Fibroblast of the aortic adventitia (primary cell): ENCODE data around the gene IGFALS. TPM values are rescaled to one million over a fixed set of nuclear protein-coding genes. Genes with fewer than 3 reads are reported as not detected.

Experiments
- DNase-seq: peaks from one replicate; pipeline ENCODE4 v3.0.0-alpha.2; 2010; ENCODE audit warnings: low read depth
- H3K4me3 ChIP-seq: 2 replicates; pipeline ENCODE4 v1.5.1; 2011; ENCODE audit warnings: low read depth, mild to moderate bottlenecking, control low read depth, low read length, moderate library complexity
- total RNA-seq: library from RNA; depleted of rRNA; stranded (reverse); fragments of >200 nt; gene quantifications from 2 replicates; pipeline ENCODE4 v1.2.3, GENCODE V29; 2012; ENCODE audit warnings: low replicate concordance
- TF ChIP-seq, protein P1 (sequence below): IDR thresholded peaks from 2 replicates; pipeline ENCODE4 v1.5.1; 2011; ENCODE audit warnings: mild to moderate bottlenecking, low read length, control low read depth, inconsistent platforms; ENCODE audit not compliant: insufficient read depth

The IGFALS gene
- total RNA-seq, 1 donor: 0.27 TPM

DNA sequence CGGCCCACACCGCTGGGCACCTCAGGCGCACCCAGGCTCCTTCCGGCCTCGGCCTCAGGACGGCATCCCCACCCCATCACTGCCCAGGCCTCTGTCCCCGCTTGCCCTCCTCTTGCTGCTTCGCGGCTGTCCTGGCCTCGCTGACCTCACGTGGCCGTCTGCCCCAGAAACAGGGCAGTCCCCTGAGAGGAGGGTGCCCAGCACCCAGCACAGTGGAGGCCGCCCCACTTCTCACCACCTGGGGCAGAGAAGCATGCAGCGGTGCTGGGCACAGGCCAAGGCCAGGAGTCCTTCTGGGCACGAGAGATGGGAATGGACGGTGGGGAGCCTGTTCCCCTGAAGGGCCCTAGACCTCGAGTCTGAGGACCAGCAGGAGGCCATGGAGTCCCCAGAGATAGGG, 24.2 kb upstream of the IGFALS start:
- no peak overlapping the region for H3K4me3 ChIP-seq
- TF ChIP-seq, protein P1, sequence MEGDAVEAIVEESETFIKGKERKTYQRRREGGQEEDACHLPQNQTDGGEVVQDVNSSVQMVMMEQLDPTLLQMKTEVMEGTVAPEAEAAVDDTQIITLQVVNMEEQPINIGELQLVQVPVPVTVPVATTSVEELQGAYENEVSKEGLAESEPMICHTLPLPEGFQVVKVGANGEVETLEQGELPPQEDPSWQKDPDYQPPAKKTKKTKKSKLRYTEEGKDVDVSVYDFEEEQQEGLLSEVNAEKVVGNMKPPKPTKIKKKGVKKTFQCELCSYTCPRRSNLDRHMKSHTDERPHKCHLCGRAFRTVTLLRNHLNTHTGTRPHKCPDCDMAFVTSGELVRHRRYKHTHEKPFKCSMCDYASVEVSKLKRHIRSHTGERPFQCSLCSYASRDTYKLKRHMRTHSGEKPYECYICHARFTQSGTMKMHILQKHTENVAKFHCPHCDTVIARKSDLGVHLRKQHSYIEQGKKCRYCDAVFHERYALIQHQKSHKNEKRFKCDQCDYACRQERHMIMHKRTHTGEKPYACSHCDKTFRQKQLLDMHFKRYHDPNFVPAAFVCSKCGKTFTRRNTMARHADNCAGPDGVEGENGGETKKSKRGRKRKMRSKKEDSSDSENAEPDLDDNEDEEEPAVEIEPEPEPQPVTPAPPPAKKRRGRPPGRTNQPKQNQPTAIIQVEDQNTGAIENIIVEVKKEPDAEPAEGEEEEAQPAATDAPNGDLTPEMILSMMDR: no peak
- no peak for DNase-seq

DNA sequence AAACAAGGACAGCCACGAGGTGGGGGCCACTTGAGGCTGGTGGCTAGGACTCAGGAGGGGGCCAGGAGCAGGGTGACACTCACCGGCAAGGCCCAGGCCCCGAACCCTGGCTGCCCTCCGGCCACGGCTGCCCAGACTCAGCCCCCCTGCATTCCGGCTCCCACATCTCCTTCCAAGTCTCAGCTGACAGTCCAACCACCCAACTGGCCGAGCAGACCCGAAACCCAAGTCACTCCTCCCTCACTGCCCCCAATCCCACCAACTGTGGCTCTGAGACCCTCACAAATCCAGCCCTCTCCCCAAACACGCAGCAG, 23.7 kb upstream of the IGFALS start:
- TF ChIP-seq, protein P1: no peak
- no peak overlapping the region for H3K4me3 ChIP-seq
- DNase-seq: no peak

DNA sequence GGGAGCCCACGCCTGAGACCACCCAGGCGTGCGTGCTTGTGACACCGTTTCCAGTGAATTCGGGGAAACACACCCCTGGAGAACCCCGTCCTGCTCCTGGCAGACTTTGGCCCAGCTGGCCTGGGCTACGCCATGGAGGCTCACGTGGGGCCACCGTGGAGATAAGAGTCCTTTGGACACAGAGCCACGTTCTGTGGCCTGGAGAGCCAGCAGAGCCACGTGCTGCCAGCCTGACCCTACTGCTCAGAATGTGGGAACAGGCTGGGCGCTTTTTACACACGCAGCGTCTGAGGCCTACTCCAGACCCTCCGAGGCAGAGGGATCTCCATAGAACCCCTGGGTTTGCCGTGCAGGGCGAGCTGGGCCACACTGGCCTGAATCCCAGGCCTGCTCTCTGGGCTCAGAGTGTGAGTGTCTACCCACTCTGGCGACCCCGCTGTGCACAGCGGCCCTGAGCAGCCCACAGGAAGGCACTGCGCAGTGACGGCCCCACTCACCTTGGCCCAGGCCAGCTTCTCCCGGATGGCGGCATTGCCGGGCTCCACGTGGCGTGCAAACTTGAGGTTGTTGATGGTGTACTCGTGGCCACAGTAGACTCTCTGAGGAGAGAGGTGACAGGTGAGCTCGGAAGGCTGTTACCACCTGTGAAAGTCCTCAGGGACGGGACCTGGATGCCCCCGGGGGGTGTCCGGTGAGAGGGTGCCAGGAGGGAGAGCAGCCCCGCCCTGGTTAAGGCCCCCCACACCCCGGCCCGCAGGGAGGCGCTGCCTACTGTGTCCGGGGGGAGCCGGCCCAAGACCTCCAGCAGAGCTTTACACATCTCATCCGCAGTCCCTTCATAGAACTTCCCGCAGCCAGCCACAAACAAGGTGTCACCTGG, 23.1 kb upstream of the IGFALS start:
- TF ChIP-seq, protein P1: no peak
- DNase-seq: no peak
- H3K4me3 ChIP-seq: no peak overlapping the region

DNA sequence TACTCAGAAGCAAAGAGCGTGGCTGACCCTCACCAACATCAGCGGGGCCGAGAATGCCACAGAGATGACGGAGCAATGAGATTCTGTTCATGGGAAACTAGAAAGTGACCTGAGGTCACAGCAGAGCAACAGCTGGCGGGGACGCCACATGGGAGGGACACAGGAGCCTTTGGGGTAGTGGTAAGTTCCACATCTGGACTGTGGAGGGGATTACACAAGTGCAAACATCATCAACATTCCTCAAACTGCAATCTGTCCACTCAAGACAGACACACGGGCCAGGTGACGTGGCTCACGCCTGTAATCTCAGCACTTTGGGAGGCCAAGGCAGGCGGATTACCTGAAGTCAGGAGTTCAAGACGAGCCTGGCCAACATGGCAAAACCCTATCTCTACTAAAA, 22.0 kb upstream of the IGFALS start:
- no peak overlapping the region for H3K4me3 ChIP-seq
- no peak for DNase-seq
- TF ChIP-seq, protein P1: no peak

DNA sequence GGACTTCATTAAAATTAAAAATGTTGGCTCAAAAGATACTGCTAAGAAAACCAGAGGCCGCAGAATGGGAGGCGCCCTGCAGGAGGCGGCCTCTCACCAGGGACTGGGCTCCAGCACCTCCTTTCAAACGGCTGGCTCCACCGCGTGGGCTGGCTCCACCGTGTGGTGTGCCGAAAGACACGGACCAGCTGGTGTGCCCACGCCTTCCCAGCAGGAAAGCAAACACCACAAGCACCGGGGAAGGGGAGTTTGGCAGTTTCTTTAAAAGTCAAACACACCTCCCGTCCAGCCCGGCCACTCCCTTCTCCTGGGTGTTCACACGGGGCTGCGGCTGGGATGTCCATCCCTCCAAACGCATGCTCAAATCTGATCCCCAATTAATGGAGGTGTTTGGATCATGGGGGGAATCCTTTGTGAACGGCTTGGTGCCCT, 19.2 kb upstream of the IGFALS start:
- no peak overlapping the region for H3K4me3 ChIP-seq
- DNase-seq: peak; percentile 79
- TF ChIP-seq, protein P1: peak; percentile 63

DNA sequence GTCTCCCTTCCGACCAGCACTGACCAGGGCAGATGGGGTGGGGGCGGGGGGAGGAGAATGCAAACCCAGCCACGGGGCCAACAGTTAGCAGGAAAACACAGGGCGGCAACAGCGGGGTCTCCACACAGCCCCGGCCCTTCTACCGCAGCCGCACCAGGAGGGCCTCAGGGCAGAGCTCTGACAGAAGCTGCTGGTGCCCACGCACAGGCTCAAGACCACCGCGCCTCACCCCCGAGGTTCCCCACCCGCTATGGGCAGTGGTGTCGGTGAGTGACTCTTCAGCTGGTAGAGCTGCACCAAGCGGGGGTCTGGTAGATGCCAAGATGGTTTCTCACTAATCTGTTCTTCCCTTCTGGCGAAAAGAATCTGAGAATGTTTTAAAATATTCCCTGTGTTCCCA, 17.0 kb upstream of the IGFALS start:
- TF ChIP-seq, protein P1: no peak
- DNase-seq: no peak
- H3K4me3 ChIP-seq: no peak overlapping the region

DNA sequence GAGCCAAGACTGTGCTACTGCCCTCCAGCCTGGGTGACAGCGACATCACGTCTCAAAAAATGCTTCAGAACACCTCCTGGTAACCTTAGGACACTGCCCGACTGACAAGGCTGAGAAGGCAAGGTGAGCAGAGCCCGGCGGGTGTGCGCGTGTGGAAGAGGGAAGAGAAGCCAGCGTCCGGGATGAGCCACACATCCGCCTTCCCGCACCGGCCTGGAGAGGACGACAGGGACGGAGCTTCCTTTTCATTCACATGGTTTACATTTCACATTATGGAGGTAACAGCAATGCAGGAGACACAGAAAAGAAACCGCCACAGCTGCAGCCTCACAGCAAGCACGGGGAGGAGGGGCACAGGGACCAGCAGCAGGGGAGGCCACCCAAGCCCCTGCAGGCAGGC, 16.6 kb upstream of the IGFALS start:
- TF ChIP-seq, protein P1: no peak
- no peak for DNase-seq
- no peak overlapping the region for H3K4me3 ChIP-seq
